Panc1 (cell line): ENCODE data around the gene MECR. TPM values are rescaled to one million over a fixed set of nuclear protein-coding genes. Genes with fewer than 3 reads are reported as not detected.

Experiments
- ATAC-seq: fragments of 200-7000 bp; cut with Tn5 transposase; 2 replicates; pipeline ENCODE4 v1.9.1; 2020; ENCODE audit warnings: mild to moderate bottlenecking, moderate library complexity
- BruUV-seq: library from RNA; stranded (reverse); fragments of 400-500 nt; replicated peaks from 2 replicates; lab custom pipeline; 2021; lab: Mats Ljungman, UMichigan
- CTCF ChIA-PET: fragments of 300-600 bp; sonication (Branson Sonifier 250); formaldehyde crosslinking; loops from one replicate; lab custom pipeline; 2022; ENCODE audit warnings: antibody characterized with exemption; lab: Charles Lee
- POLR2A ChIA-PET: fragments of 300-600 bp; sonication (Branson Sonifier 250); formaldehyde crosslinking; loops from one replicate; lab custom pipeline; 2022; ENCODE audit warnings: antibody characterized with exemption; lab: Charles Lee
- DNase-seq: peaks from one replicate; pipeline ENCODE4 v3.0.0-alpha.2; 2010; ENCODE audit warnings: low read depth, low spot score
- H3K27ac ChIP-seq: 2 replicates; pipeline ENCODE4 v1.5.1; 2011; ENCODE audit warnings: mild to moderate bottlenecking, low read length, inconsistent platforms
- H3K27me3 ChIP-seq: fragments of 200-500 bp; sonication (Bioruptor generic); 2 replicates; pipeline ENCODE4 v1.6.0; 2014; ENCODE audit warnings: low read length, inconsistent platforms; ENCODE audit not compliant: control insufficient read depth, insufficient read depth
- H3K36me3 ChIP-seq: fragments of 200-500 bp; sonication (Bioruptor generic); 2 replicates; pipeline ENCODE4 v1.5.1; 2014; ENCODE audit warnings: inconsistent platforms, mild to moderate bottlenecking, low read length, moderate library complexity; ENCODE audit not compliant: control insufficient read depth, insufficient read depth
- H3K4me1 ChIP-seq: 2 replicates; pipeline ENCODE4 v1.5.1; 2011; ENCODE audit warnings: inconsistent platforms, mild to moderate bottlenecking, low read length, moderate library complexity; ENCODE audit not compliant: control insufficient read depth, insufficient read depth
- H3K4me3 ChIP-seq, 2 experiments: 2 replicates each; pipeline ENCODE4 v1.5.1; 2011 to 2012; ENCODE audit warnings: low read depth in 2 of 2, low read length in 2 of 2, mild to moderate bottlenecking in 2 of 2, inconsistent platforms in 1 of 2, moderate library complexity in 1 of 2
- H3K9me3 ChIP-seq: fragments of 200-500 bp; sonication (Bioruptor generic); 2 replicates; pipeline ENCODE4 v1.5.1; 2014; ENCODE audit warnings: low read depth, mild to moderate bottlenecking, inconsistent platforms, low read length, moderate library complexity; ENCODE audit not compliant: control insufficient read depth, insufficient read depth
- CTCF ChIP-seq: fragments of 450-650 bp; IDR thresholded peaks from 2 replicates; pipeline ENCODE4 v1.5.1; 2017; ENCODE audit warnings: mild to moderate bottlenecking
- POLR2AphosphoS5 ChIP-seq: IDR thresholded peaks from 2 replicates; pipeline ENCODE4 v1.6.1; 2012; ENCODE audit warnings: mild to moderate bottlenecking, low read depth, low read length, moderate library complexity
- REST ChIP-seq, 2 experiments: IDR thresholded peaks; 2 replicates each; pipeline ENCODE4 v1.6.1; 2011 to 2012; ENCODE audit warnings: low read depth in 2 of 2, control low read depth in 1 of 2, low read length in 1 of 2, mild to moderate bottlenecking in 1 of 2, moderate library complexity in 1 of 2; ENCODE audit not compliant: insufficient read depth in 1 of 2
- SIN3A ChIP-seq: IDR thresholded peaks from 2 replicates; pipeline ENCODE4 v1.6.1; 2012; ENCODE audit warnings: low read depth, mild to moderate bottlenecking, low read length, moderate library complexity, borderline replicate concordance; ENCODE audit not compliant: insufficient read depth
- TCF7L2 ChIP-seq: IDR thresholded peaks from 2 replicates; pipeline ENCODE4 v1.6.1; 2011; ENCODE audit warnings: mild to moderate bottlenecking, low read depth, low read length, inconsistent platforms
- in situ Hi-C: cut with HindIII; loops from 2 replicates; pipeline ENCODE4 v1.10.0; 2016; ENCODE audit warnings: low sequenced_read_pairs, low pct_unique_long_range_greater_than_20kb
- intact Hi-C: fragments of 100-400 bp; cut with micrococcal nuclease; formaldehyde crosslinking; loops from one replicate; pipeline ENCODE4 v1.10.0; 2022; ENCODE audit not compliant: unreplicated experiment
- total RNA-seq: library from RNA; stranded (reverse); gene quantifications from one replicate; pipeline ENCODE4 v1.2.1, GENCODE V29; 2021; ENCODE audit not compliant: unreplicated experiment

MECR gene
- total RNA-seq, 1 experiment from 2014 or later, result 25.7 TPM

GRCh38 chr1:29253180-29253579 lies 22.4 kb upstream of the MECR start:
- in situ Hi-C loops (no loop called here), intact Hi-C loops (no loop called here)
- Histone ChIP-seq H3K27me3 (no peaks in the 10 kb centered on the region), H3K4me3 (no peak overlapping the region), H3K4me1 (no peaks in the 10 kb centered on the region), H3K36me3 (no peaks in the 10 kb centered on the region), H3K27ac (no peak overlapping the region), H3K9me3 (no peaks in the 10 kb centered on the region)
- no TSS peak for BruUV-seq
- ATAC-seq, result no peak
- no peak for DNase-seq
- ChIA-PET POLR2A (no interaction called here), CTCF (no interaction called here)
- TF ChIP-seq SIN3A, result no peak
- no peak for TF ChIP-seq TCF7L2
- no peak for TF ChIP-seq POLR2AphosphoS5
- no peak for TF ChIP-seq CTCF
- TF ChIP-seq REST (IDR thresholded peaks at IDR 0.05; ENCODE audit: insufficient read depth in 1 of 2, low read depth in 2 of 2, low read length in 1 of 2), result no peak

- no peaks in the 10 kb centered on the region for H3K36me3 ChIP-seq
- in situ Hi-C loops, result no loop called here
- ChIA-PET CTCF (no interaction called here), POLR2A (no interaction called here)
- DNase-seq (no peak), ATAC-seq (no peak)
- H3K4me3 ChIP-seq, result no peak overlapping the region
- no peaks in the 10 kb centered on the region for H3K27me3 ChIP-seq
- H3K4me1 ChIP-seq, result no peaks in the 10 kb centered on the region
- H3K9me3 ChIP-seq, result no peaks in the 10 kb centered on the region
- BruUV-seq, result no TSS peak
- intact Hi-C loops, result no loop called here
- no peak for TF ChIP-seq CTCF
- TF ChIP-seq TCF7L2, result no peak
- TF ChIP-seq REST (IDR thresholded peaks at IDR 0.05; ENCODE audit: insufficient read depth in 1 of 2, low read depth in 2 of 2, low read length in 1 of 2), result no peak
- no peak for TF ChIP-seq POLR2AphosphoS5
- no peak for TF ChIP-seq SIN3A
- H3K27ac ChIP-seq, result no peak overlapping the region
Observed at GRCh38 chr1:29251164-29252124, 20.7 kb upstream of the MECR start.
